Duodenal mucosa (tissue), 2 donors: Measurements from ENCODE around the gene ZFYVE19.

Experiments used
- H3K27ac ChIP-seq: one replicate; pipeline ENCODE4 v1.7.0; 2013; ENCODE audit warnings: low read depth, low read length
- H3K27me3 ChIP-seq, 2 donors: one replicate each; pipeline ENCODE4 v1.7.0; 2013; ENCODE audit warnings: low read length in 2 of 2, control low read depth in 1 of 2; ENCODE audit not compliant: insufficient read depth in 2 of 2, control insufficient read depth in 1 of 2
- H3K36me3 ChIP-seq, 2 donors: one replicate each; pipeline ENCODE4 v1.7.0; 2013; ENCODE audit warnings: low read length in 2 of 2, control low read depth in 1 of 2; ENCODE audit not compliant: insufficient read depth in 2 of 2, control insufficient read depth in 1 of 2
- H3K4me1 ChIP-seq, 2 donors: one replicate each; pipeline ENCODE4 v1.7.0; 2013; ENCODE audit warnings: low read length in 2 of 2, control low read depth in 1 of 2; ENCODE audit not compliant: insufficient read depth in 2 of 2, control insufficient read depth in 1 of 2
- H3K4me3 ChIP-seq, 2 donors: one replicate each; pipeline ENCODE4 v1.7.0; 2013; ENCODE audit warnings: low read length in 2 of 2, low read depth in 1 of 2
- H3K9ac ChIP-seq, 2 donors: one replicate each; pipeline ENCODE4 v1.7.0; 2013; ENCODE audit warnings: low read length in 2 of 2, low read depth in 1 of 2
- H3K9me3 ChIP-seq, 2 donors: one replicate each; pipeline ENCODE4 v1.7.0; 2013; ENCODE audit warnings: low read length in 2 of 2, control low read depth in 1 of 2; ENCODE audit not compliant: control insufficient read depth in 1 of 2

Gene ZFYVE19, protein sequence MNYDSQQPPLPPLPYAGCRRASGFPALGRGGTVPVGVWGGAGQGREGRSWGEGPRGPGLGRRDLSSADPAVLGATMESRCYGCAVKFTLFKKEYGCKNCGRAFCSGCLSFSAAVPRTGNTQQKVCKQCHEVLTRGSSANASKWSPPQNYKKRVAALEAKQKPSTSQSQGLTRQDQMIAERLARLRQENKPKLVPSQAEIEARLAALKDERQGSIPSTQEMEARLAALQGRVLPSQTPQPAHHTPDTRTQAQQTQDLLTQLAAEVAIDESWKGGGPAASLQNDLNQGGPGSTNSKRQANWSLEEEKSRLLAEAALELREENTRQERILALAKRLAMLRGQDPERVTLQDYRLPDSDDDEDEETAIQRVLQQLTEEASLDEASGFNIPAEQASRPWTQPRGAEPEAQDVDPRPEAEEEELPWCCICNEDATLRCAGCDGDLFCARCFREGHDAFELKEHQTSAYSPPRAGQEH

GRCh38 chr15:40807028-40807887 is at the start of gene ZFYVE19, which contains the start of gene DNAJC17:
Gene ZFYVE19 (plus strand): TSS chr15:40807089. CDS start chr15:40807590, 501 bp downstream.
Gene DNAJC17 (minus strand): TSS chr15:40807473. CDS start chr15:40807446, 27 bp downstream.
- Histone ChIP-seq H3K4me1 (peaks cover 28 to 36% of the 10 kb centered on the region in 2 donors), H3K9ac (peak within 1 kb of the TSS; percentile 100), H3K27ac (peak within 1 kb of the TSS; percentile 97), H3K4me3 (peak within 1 kb of the TSS; percentile 99 to 100), H3K9me3 (no peaks in the 10 kb centered on the region), H3K27me3 (no peaks in the 10 kb centered on the region), H3K36me3 (peaks cover 9 to 18% of the 10 kb centered on the region in 2 donors)

- Histone ChIP-seq H3K27ac (no peak overlapping the region), H3K27me3 (peaks cover 0 to 4% of the 10 kb centered on the region in 2 donors), H3K36me3 (no peaks in the 10 kb centered on the region), H3K9me3 (no peaks in the 10 kb centered on the region), H3K4me3 (no peak overlapping the region), H3K9ac (no peak overlapping the region), H3K4me1 (peaks cover 12 to 27% of the 10 kb centered on the region in 2 donors)
These were observed 46.9 kb upstream of the ZFYVE19 start for GRCh38 chr15:40759961-40760360.

DNA sequence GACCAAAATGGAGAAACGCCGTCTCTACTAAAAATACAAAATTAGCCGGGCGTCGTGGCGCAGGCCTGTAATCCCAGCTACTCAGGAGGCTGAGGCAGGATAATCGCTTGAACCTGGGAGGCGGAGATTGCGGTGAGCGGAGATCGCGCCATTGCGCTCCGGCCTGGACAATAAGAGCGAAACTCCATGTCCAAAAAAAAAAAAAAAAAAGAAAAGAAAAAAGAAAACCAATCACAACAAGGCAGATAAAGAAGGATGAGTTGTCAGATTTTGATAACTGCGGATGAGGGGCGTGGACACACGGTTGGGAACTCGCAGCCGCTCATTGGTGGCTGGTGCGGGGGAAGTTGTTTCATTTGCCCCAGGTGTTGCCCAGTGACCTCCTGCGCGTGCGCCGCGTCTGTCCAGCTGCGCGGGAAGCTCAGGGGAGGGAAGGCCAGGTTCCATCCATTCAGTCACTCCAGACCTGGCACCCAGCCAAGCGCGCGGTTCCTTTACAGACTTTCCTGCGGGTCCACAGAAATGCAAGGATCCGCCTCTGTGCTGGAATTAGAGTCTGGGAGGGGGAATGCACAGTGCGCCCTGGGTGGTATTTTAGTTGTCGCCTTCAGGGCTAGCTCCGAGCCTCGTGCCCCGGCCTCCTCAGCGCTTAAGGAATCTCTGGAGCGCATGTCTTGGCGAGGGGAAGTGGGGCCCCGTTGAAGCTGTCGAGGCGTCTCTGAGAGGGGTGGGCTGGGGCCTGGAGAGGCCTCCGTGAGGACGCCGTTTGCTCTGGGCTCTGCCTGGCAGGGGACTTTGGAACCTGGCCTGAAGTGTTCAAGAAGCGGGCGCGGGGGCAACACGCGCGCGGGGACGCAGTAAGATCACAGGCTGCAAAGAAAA is 43.7 kb upstream of the ZFYVE19 start:
- Histone ChIP-seq H3K4me1 (peaks cover 38 to 45% of the 10 kb centered on the region in 2 donors), H3K4me3 (peak overlapping the region; percentile 79 to 81), H3K9me3 (no peaks in the 10 kb centered on the region), H3K9ac (peak overlapping the region; percentile 76 to 79), H3K27ac (peak overlapping the region; percentile 85), H3K27me3 (peaks cover 0 to 4% of the 10 kb centered on the region in 2 donors), H3K36me3 (peaks cover 0 to 17% of the 10 kb centered on the region in 2 donors)

- Histone ChIP-seq H3K4me1 (peaks cover 46 to 53% of the 10 kb centered on the region in 2 donors), H3K4me3 (peak within 1 kb of the TSS; percentile 79 to 81), H3K27me3 (peaks cover 0 to 4% of the 10 kb centered on the region in 2 donors), H3K9ac (peak within 1 kb of the TSS; percentile 76 to 79), H3K36me3 (peaks cover 0 to 17% of the 10 kb centered on the region in 2 donors), H3K9me3 (no peaks in the 10 kb centered on the region), H3K27ac (peak within 1 kb of the TSS; percentile 85)
These were observed 42.9 kb upstream of the ZFYVE19 start, which contains the start of gene GCHFR for GRCh38 chr15:40763801-40764628. Gene GCHFR (plus strand): TSS chr15:40764068. CDS start chr15:40764181, 113 bp downstream.

DNA sequence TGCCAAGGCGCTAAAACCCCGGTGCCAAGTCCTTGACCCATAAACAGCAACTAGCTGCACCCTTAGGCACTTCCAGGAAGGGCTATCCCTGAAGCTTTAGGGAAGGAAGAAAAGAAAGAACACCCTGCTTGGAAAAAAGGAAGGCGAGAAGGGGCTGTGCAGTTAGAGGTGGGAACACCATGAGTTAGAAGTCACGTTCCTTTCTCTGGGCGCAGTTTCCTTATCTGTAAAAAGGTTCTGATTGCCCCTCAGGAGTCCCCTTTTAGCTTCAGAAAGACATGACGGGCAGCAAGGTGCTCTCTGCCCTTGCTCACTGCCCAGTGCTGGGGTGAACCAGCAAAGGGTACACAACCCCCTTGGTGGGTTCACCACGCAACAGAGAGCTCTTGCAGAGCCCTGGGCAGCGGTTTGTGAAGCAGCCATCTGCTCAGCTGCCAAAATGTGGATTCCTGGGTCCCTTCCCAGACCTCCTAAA is 42.2 kb upstream of the ZFYVE19 start:
- peaks cover 0 to 17% of the 10 kb centered on the region in 2 donors for H3K36me3 ChIP-seq
- H3K27ac ChIP-seq: peak overlapping the region; percentile 85
- peak overlapping the region; percentile 79 to 81 for H3K4me3 ChIP-seq
- H3K27me3 ChIP-seq: peaks cover 0 to 4% of the 10 kb centered on the region in 2 donors
- no peaks in the 10 kb centered on the region for H3K9me3 ChIP-seq
- H3K9ac ChIP-seq: peak overlapping the region; percentile 76 to 79
- peaks cover 53 to 60% of the 10 kb centered on the region in 2 donors for H3K4me1 ChIP-seq

DNA sequence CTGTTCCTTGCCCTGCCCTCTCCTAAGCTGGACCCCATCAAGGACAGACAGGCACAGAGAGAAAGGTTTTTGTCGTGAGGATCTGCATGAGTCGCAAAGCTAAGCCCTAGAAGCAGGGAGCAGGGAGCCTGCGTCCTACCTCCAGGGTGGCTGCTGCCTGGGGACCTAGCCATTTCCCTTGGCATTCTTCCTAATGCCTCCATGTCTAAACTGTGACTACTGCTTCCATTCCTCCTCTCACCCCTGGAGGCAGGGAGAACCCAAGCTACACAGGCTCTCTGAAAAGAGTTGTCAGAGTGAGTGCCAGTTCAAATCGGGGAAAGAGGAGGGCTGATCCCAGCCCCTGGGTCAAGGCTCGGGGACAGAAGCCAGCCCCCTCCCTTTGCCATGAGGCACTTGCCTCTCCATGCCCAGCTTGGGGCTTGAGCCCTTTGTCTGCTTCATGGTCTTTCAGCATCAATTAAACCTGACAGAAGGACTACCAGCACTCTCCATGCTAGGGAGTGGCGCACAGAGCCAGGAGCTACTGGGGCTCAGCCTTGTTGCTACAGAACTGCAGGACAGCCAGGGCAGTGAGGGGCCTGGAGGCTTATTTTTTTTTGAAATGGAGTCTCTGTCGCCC is 40.6 kb upstream of the ZFYVE19 start:
- H3K4me3 ChIP-seq: no peak overlapping the region
- peaks cover 0 to 17% of the 10 kb centered on the region in 2 donors for H3K36me3 ChIP-seq
- H3K27me3 ChIP-seq: no peaks in the 10 kb centered on the region
- H3K9me3 ChIP-seq: no peaks in the 10 kb centered on the region
- no peak overlapping the region for H3K27ac ChIP-seq
- no peak overlapping the region for H3K9ac ChIP-seq
- peaks cover 67 to 73% of the 10 kb centered on the region in 2 donors for H3K4me1 ChIP-seq

GRCh38 chr15:40766906-40767837 is 39.7 kb upstream of the ZFYVE19 start:
- Histone ChIP-seq H3K36me3 (peaks cover 0 to 24% of the 10 kb centered on the region in 2 donors), H3K27me3 (no peaks in the 10 kb centered on the region), H3K9ac (peak overlapping the region in 1 of 2 donors; percentile 3), H3K4me1 (peaks cover 67 to 73% of the 10 kb centered on the region in 2 donors), H3K9me3 (no peaks in the 10 kb centered on the region), H3K4me3 (no peak overlapping the region), H3K27ac (no peak overlapping the region)
